HL-60/S4 treated with phorbol 12-myristate 13-acetate at 8.2 ng/mL for 4 days and 3 days (cell line): Measurements from ENCODE around the gene CLDN20.
"Not testable (repeated sequence)": the region's sequence is repeated elsewhere in the genome, so short reads cannot be mapped to it uniquely, and the experiment has no call there.

Experiments used
- in situ Hi-C: fragments of 300-500 bp; cut with MboI; formaldehyde crosslinking; loops from 2 replicates; pipeline ENCODE4 v1.15.0; 2022; ENCODE audit warnings: low sequenced_read_pairs

The CLDN20 gene, protein sequence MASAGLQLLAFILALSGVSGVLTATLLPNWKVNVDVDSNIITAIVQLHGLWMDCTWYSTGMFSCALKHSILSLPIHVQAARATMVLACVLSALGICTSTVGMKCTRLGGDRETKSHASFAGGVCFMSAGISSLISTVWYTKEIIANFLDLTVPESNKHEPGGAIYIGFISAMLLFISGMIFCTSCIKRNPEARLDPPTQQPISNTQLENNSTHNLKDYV

GRCh38 chr6:155263373-155264063, at the start of gene CLDN20:
Gene CLDN20 (plus strand): TSS chr6:155264013. CDS start chr6:155275720, 11,707 bp downstream.
- in situ Hi-C loops, result loop anchor here (25.0 kb wide), 1 partner anchor 326 kb away; no protein-coding TSS in a partner anchor

DNA sequence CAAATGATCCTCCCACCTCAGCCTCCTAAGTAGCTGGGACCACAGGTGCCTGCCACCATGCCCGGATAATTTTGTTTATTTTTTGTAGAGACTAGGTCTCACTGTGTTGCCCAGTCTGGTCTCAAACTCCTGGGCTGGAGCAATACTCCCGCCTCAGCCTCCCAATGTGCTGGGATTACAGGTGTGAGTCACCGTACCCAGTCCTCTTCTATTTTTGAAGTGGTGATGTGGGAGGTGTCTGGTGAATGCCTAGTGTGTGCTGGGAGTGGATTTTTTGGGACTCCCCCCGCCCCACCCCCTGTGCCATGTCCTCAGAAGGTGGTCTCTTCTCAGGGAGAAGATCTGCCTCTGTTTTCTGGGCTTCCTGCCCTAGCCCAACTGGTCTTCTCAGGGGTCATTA, 47.9 kb upstream of the CLDN20 start:
- in situ Hi-C loops, result no loop called here

- in situ Hi-C loops, result no loop called here
Measured at GRCh38 chr6:155216312-155217046, 47.3 kb upstream of the CLDN20 start.

DNA sequence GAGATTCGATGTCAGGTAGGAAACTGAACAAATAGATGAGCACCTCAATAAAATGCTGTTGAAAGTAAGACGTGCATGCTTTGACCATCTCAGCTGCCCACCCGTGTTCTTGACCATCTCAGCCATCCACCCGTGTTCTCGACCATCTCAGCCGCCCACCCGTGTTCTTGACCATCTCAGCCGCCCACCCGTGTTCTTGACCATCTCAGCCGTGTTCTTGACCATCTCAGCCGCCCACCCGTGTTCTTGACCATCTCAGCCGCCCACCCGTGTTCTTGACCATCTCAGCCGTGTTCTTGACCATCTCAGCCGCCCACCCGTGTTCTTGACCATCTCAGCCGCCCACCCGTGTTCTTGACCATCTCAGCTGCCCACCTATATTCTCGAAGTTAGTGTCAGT, 45.1 kb upstream of the CLDN20 start:
- in situ Hi-C loops, result not testable (repeated sequence)

DNA sequence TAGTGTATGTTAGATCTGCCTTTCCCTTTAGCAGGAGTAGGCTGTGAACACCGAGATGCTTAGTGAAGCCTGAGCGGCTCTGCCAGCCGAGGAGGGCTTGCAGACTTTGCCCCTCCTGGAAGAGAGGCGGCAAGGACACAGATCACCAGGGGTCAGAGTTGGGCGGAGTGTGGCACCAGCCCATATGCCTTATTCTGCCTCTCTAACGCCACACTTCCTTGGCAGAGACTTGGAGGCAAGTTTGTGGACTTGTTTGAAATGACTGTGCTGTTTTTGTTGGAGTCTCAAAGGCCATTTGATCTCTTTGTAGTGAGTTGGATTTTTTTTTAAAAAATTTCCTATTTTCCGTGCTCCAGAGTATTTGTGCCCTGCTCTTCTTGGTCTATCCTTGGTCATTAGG, 44.5 kb upstream of the CLDN20 start:
- in situ Hi-C loops, result no loop called here

GRCh38 chr6:155219858-155220301, 43.9 kb upstream of the CLDN20 start:
- in situ Hi-C loops, result no loop called here

DNA sequence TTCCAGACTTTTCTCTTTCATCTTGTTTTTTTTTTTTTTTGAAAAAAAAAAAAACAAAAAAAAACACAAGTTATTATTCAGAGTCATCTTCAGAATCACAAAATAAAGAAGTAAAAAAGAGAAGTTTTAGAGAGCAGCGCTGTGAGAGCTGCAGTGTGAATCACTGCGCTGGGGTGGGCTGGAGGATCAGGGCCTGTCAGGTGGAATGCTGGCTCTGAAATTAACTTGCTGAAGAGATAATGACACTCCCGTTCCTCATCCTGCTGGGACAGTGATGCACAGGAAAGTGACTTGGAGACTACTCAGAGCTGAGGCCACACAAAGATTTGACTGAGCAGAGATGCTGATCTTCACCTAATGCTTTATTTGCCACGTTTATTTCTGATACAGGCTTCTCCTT, 42.7 kb upstream of the CLDN20 start:
- in situ Hi-C loops, result no loop called here

- in situ Hi-C loops, result no loop called here
Measured at GRCh38 chr6:155222506-155222905, 41.3 kb upstream of the CLDN20 start.

DNA sequence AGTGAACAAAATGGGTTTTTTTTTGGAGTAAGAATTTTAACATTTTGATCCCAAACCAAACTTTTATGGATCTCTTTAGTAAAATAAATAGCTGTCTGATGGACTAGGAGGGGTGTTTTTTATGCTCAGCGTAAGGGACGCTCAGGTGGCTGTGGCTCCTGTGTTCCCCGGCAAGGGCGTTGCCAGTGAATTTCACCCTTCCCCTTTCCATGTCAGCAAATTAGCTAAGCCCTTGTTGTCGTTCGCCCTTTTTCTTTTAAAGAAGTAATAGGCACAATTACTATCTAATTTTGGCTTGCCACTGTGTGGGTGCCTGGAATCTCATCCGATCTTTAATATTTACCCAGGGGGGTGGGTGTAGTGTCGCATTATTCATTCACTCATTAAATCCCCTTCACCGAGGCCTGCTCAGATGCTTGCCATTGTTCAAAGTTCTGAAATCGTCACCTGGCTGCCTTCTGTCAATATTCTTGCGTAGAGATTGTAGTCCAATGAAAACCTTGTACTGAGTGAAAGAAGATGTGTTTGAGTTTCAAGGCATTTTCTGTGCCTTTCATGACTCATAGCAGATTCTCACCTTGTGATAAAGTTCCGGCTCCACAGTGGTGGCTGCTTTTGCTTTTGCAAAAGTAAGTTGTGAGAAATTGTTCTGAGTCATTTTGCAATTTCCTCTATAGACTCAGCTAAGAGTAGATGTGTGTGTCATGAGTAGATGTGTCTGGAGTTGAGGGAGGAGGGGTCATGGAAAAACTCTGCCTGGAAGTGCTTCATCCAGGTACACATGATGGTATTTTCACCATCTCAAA, 40.0 kb upstream of the CLDN20 start:
- in situ Hi-C loops, result no loop called here

DNA sequence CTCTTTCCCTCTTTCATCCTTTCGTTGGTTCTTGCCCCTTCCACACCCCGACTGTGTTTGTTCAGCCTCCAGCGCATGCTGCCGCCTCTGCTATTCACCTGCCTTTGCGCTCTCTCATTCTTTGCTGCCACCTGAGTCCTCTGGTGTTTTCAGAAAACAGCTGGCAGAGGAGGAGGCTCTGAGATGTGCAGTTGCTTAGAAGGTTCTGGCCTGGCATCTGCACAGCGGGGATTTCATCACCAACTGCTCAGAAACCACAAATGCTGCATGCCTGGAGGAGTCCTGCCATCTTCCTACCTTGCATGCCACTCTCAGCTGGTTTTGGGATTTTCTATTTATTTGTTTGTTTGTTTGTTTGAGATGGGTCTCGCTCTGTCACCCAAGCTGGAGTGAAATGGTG, 39.2 kb upstream of the CLDN20 start:
- in situ Hi-C loops, result no loop called here

- in situ Hi-C loops, result no loop called here
Measured at GRCh38 chr6:155227046-155227445, 36.8 kb upstream of the CLDN20 start.

- in situ Hi-C loops, result no loop called here
Measured at GRCh38 chr6:155228546-155229166, 35.2 kb upstream of the CLDN20 start.

- in situ Hi-C loops, result not testable (repeated sequence)
Measured at GRCh38 chr6:155230975-155231374, 32.8 kb upstream of the CLDN20 start.

DNA sequence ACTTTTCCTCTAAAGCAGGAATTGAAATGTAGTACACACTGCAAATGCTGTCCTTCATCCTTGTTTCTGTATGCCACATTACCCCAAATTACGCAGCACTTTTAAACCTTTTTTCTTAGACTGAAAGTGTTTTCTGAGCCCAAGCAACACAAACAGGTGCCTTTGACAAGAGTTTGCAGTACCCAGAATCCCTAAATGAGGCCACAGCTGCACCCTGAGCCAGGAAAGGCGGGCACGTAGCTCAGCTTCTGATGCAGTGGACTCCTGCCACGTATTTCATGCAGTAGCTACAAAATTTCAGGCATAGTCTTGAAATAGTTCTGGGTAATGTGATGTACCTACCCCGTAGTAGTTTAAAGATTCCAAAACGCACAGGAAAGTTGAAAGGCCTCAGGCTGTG, 31.0 kb upstream of the CLDN20 start:
- in situ Hi-C loops, result no loop called here

GRCh38 chr6:155234167-155234566, 29.6 kb upstream of the CLDN20 start:
- in situ Hi-C loops, result no loop called here

GRCh38 chr6:155234687-155235086, 29.1 kb upstream of the CLDN20 start:
- in situ Hi-C loops, result no loop called here

GRCh38 chr6:155235087-155235486, 28.7 kb upstream of the CLDN20 start:
- in situ Hi-C loops, result no loop called here

DNA sequence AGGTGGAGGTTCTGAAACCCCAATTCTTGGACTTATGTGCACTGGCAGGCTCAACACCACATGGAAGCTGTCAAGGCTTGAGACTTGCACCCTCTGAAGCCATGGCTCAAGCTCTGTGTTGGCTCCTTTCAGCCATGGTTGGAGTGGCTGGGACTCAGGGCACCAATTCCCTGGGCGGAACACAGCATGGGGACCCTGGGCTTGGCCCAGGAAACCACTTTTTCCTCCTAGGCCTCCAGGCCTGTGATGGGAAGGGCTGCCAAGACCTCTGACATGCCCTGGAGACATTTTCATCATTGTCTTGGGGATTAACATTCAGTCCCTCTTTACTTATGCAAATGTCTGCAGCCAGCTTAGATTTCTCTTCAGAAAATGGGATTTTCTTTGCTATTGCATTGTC, 26.2 kb upstream of the CLDN20 start:
- in situ Hi-C loops, result no loop called here

- in situ Hi-C loops, result no loop called here
Measured at GRCh38 chr6:155240905-155241600, 22.8 kb upstream of the CLDN20 start.

- in situ Hi-C loops, result no loop called here
Measured at GRCh38 chr6:155241966-155242365, 21.8 kb upstream of the CLDN20 start.
